ENCODE measurements around the gene NYNRIN.

The NYNRIN gene

GRCh38 chr14:24435998-24436354 lies 37.2 kb downstream of the NYNRIN start:
- no peak overlapping the region for H3K4me3 ChIP-seq (ENCODE audit: low read depth, low read length)
- TF ChIP-seq CTCF (IDR thresholded peaks at IDR 0.05; ENCODE audit: low read depth, low read length) = no peak

- peak; percentile 70 for TF ChIP-seq CTCF (IDR thresholded peaks at IDR 0.05; ENCODE audit: low read depth, low read length)
- H3K4me3 ChIP-seq (ENCODE audit: low read depth, low read length) = no peak overlapping the region
These were observed 37.7 kb downstream of the NYNRIN start for GRCh38 chr14:24436355-24437019.

GRCh38 chr14:24437020-24437735 lies 38.4 kb downstream of the NYNRIN start:
- H3K4me3 ChIP-seq (ENCODE audit: low read depth, low read length) = no peak overlapping the region
- TF ChIP-seq CTCF (IDR thresholded peaks at IDR 0.05; ENCODE audit: low read depth, low read length) = no peak

- no peak overlapping the region for H3K4me3 ChIP-seq (ENCODE audit: low read depth, low read length)
- TF ChIP-seq CTCF (IDR thresholded peaks at IDR 0.05; ENCODE audit: low read depth, low read length) = no peak
These were observed 38.9 kb downstream of the NYNRIN start for GRCh38 chr14:24437736-24438067.

- H3K4me3 ChIP-seq (ENCODE audit: low read depth, low read length) = no peak overlapping the region
- no peak for TF ChIP-seq CTCF (IDR thresholded peaks at IDR 0.05; ENCODE audit: low read depth, low read length)
These were observed 39.7 kb downstream of the NYNRIN start for GRCh38 chr14:24438223-24439097.

GRCh38 chr14:24439257-24439656 lies 40.5 kb downstream of the NYNRIN start:
- no peak for TF ChIP-seq CTCF (IDR thresholded peaks at IDR 0.05; ENCODE audit: low read depth, low read length)
- no peak overlapping the region for H3K4me3 ChIP-seq (ENCODE audit: low read depth, low read length)
